GM13977 (cell line): Measurements from ENCODE around the gene MYO18B.

Source experiments
- DNase-seq: peaks from one replicate; pipeline ENCODE4 v3.0.0; 2012; ENCODE audit warnings: low spot score
- in situ Hi-C: fragments of 300-500 bp; cut with MboI; formaldehyde crosslinking; loops from one replicate; pipeline ENCODE4 v1.12.0; 2022; ENCODE audit warnings: low sequenced_read_pairs, low pct_unique_long_range_greater_than_20kb, mixed read lengths, inconsistent platforms; ENCODE audit not compliant: unreplicated experiment
- TF ChIP-seq, protein P1 (sequence below): IDR thresholded peaks from 2 replicates; pipeline ENCODE4 v1.5.1; 2012; ENCODE audit warnings: mild to moderate bottlenecking, control low read depth; ENCODE audit not compliant: insufficient read depth; ENCODE audit errors: extremely low read depth, missing control alignments

Gene MYO18B

DNA sequence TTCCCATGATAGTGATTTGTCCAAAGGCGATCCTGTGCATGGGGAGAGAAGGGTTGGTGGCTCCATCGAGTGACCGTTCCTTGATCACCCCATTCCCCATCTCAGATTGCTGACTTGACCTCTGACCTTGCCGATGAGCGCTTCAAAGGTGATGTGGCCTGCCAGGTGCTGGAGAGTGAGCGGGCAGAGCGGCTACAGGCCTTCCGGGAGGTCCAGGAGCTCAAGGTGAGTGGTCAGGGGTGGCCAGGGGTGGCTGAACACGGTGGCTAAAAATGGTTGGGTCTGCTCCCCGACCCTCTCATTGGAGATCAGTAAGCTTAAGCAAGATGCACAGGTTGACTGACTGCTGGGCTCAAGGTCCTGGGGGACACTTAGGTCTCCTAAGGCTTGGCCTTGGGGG, 148.7 kb downstream of the MYO18B start:
- TF ChIP-seq, protein P1, sequence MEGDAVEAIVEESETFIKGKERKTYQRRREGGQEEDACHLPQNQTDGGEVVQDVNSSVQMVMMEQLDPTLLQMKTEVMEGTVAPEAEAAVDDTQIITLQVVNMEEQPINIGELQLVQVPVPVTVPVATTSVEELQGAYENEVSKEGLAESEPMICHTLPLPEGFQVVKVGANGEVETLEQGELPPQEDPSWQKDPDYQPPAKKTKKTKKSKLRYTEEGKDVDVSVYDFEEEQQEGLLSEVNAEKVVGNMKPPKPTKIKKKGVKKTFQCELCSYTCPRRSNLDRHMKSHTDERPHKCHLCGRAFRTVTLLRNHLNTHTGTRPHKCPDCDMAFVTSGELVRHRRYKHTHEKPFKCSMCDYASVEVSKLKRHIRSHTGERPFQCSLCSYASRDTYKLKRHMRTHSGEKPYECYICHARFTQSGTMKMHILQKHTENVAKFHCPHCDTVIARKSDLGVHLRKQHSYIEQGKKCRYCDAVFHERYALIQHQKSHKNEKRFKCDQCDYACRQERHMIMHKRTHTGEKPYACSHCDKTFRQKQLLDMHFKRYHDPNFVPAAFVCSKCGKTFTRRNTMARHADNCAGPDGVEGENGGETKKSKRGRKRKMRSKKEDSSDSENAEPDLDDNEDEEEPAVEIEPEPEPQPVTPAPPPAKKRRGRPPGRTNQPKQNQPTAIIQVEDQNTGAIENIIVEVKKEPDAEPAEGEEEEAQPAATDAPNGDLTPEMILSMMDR, result no peak
- in situ Hi-C loops, result loop anchor here (25.0 kb wide), 1 partner anchor 447 kb away; no protein-coding TSS in a partner anchor
- no peak for DNase-seq

DNA sequence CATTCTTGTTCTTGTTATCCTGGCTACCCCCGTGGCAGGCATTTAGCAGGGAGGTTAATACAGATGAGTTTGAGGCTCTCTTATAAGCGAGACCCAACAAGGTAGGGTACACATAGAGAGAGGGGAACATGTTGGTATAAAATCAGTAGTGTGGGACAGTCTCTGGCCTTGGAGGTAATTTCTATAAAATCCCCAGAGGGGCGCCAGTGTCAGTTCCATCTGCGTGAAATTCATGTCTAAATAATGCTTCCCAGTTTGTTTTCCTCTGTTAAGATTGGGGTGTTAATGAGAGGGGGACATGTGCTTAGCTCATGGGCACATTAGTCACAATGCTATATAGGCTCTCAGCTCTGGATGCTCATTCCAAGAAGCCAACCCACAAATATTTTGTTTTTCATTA, 150.7 kb downstream of the MYO18B start:
- TF ChIP-seq, protein P1, result no peak

DNA sequence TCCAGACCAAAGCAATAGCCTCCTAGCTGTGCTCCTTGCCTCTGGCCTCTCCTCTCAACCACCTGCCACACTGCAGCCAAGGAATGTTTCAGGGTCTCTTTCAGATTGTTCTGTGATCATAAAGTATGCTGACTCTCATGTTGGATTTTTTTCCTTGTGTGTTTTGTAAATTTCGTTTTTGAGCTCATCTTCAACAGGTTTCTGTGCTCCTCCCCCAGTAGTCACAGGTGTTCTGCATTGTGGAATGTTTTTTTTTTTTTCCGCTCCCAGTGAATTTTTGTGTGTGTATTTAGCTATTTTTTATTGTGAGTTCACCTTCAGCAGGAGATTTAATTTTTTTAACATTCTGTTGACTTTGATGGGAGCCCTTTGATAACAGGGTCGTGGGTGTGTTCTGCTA, 153.7 kb downstream of the MYO18B start:
- no peak for DNase-seq
- TF ChIP-seq, protein P1, result no peak
- in situ Hi-C loops, result loop anchor here (25.0 kb wide), 1 partner anchor 442 kb away; no protein-coding TSS in a partner anchor

More for the DNA sequence above, 150.7 kb downstream of the MYO18B start:
- in situ Hi-C loops, result loop anchor here (25.0 kb wide), 1 partner anchor 445 kb away; no protein-coding TSS in a partner anchor
- DNase-seq, result no peak

DNA sequence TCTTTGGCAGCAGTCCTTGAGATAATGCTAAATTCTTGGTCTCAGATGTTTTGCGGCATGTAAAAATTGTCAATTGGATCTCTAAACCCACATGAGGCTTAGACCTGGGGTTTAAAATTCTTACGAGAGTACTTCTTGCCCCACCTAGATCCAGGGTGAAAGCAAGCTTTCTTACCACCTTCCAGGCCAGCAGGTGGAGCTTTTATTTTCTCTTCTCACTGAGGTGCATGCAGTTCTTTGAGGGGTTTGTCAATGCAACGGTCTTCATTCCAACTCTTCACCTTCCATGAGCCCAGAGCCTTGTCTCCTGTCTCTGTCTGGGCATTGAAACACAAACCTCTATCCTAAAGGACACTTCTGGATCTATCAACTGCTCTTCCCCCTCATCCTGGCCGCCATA, 154.1 kb downstream of the MYO18B start:
- in situ Hi-C loops, result loop anchor here (25.0 kb wide), 1 partner anchor 441 kb away; no protein-coding TSS in a partner anchor
- peak; percentile 26 for DNase-seq
- TF ChIP-seq, protein P1, result peak; percentile 37

DNA sequence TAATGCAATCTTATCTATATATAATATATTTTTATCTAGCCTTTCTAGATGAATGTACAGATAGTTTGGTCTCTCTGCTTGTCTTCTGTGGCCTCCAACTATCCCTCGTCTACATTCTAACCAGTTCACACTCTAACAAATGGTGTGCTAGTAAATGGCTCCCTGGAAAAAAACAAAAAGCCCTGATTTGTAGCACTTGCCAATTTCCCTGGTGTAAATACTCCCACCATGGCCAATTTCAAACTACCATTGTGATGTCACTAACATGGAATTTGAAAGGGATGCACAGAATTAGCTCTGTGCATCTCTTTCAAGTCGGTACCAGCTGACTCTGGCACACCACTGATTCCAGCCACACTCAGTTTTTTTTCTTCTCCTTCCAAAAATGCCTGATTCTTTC, 154.6 kb downstream of the MYO18B start:
- no peak for DNase-seq
- TF ChIP-seq, protein P1, result no peak
- in situ Hi-C loops, result loop anchor here (25.0 kb wide), 1 partner anchor 441 kb away; no protein-coding TSS in a partner anchor

DNA sequence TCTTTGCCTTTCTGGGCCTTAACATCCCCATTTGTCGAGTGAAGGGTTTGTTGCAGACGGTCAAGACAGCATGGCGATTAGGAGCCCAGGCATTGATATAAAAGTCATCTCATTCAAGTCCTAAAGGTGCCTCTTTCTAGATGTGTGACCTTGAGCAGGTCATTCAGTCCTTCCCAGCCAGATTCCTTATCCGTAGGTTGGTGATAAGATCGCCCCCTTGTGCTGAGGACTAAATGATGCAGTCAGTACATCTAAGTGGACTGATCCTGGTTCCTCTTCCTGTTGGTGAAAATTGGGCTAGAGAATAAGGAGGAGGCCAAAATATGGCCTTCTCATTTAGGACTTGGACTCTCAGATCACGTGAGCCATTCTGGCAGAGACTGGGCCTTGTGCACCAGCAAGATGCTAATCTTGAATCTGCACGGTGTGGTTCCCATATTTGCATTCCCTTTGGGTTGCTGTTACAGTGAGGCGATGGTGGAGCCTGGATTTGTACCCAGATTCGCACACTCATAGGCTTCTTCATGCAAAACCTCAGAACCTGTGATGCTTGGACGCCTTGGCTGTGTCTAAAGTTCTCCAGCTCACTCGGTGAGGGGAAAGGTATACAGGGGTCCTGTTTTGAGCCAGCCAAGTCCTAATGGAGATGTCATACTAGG, 156.8 kb downstream of the MYO18B start:
- peak; percentile 12 for DNase-seq
- in situ Hi-C loops, result loop anchor here (25.0 kb wide), 1 partner anchor 438 kb away; no protein-coding TSS in a partner anchor
- TF ChIP-seq, protein P1, result peak; percentile 31
